ENCODE results near the gene ICAM3. TPM values are rescaled to one million over a fixed set of nuclear protein-coding genes. Genes with fewer than 3 reads are reported as not detected.

Gene ICAM3
- total RNA-seq, 2 donors from 2014 or later = 27.2 to 31.8 TPM

- Histone ChIP-seq H3K36me3 (peaks cover 4% of the 10 kb centered on the region), H3K27me3 (no peaks in the 10 kb centered on the region), H3K4me3 (no peak overlapping the region), H3K9me3 (no peaks in the 10 kb centered on the region), H3K4me1 (peaks cover 7% of the 10 kb centered on the region), H3K9ac (ENCODE audit: low read depth in 2 of 2, low read length in 2 of 2) (peak overlapping the region; percentile 50 to 89), H3K27ac (peak overlapping the region; percentile 84)
- DNase-seq = peak; percentile 88
- intact Hi-C loops (cut with DNase I) = no loop called here
- no peak for TF ChIP-seq CTCF (IDR thresholded peaks at IDR 0.05)
These were observed 18.0 kb downstream of the ICAM3 start for GRCh38 chr19:10321417-10321797.

DNA sequence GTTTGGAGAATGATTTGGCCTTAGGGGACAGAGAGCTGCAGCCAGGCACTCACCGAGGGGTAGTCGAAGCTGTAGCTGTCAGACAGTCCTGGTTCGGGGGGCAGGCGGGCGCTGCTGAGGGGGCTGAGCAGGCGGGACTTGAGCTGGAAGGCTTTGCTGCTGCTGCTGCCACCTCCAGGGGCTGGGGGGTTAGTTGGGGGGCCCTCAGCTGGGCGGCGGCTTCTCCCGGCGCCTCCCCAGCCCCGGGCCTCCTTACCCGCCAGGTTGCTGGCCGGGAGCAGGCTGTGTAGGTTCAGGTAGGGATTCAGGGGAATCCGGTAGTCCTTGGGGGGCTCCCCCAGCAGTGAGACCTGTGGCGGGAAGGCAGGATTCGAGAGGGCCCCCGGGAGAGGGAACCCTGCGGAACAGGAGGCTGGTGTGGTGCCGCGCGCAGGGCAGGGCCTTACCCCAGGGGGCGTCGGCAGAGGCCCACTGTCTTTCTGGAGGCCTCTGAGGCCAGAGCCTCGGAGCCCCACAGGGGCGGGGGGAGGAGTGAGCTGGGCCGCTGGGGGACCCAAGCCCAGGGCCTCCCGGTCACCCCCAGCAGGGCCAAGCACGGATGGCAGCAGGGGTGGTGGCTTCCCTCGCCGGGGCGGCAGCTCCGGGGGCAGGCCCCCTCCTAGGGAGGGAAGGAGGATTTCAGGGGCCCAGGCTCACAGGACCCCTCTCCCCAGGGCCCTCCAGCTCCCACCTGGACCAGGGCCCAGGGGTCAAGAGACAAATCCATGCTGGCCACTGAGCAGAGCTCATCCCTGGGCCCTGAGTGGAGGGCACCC, 18.6 kb downstream of the ICAM3 start:
- peaks cover 7% of the 10 kb centered on the region for H3K4me1 ChIP-seq
- peak overlapping the region; percentile 50 to 89 for H3K9ac ChIP-seq (ENCODE audit: low read depth in 2 of 2, low read length in 2 of 2)
- peak overlapping the region; percentile 84 for H3K27ac ChIP-seq
- intact Hi-C loops (cut with DNase I) = no loop called here
- peaks cover 4% of the 10 kb centered on the region for H3K36me3 ChIP-seq
- no peak for DNase-seq
- no peak for TF ChIP-seq CTCF (IDR thresholded peaks at IDR 0.05)
- H3K4me3 ChIP-seq = no peak overlapping the region
- H3K27me3 ChIP-seq = no peaks in the 10 kb centered on the region
- no peaks in the 10 kb centered on the region for H3K9me3 ChIP-seq

GRCh38 chr19:10318807-10319682, 20.4 kb downstream of the ICAM3 start:
- no peaks in the 10 kb centered on the region for H3K27me3 ChIP-seq
- intact Hi-C loops (cut with DNase I) = no loop called here
- H3K9me3 ChIP-seq = no peaks in the 10 kb centered on the region
- H3K9ac ChIP-seq (ENCODE audit: low read depth in 2 of 2, low read length in 2 of 2) = no peak overlapping the region
- no peak for DNase-seq
- H3K36me3 ChIP-seq = peaks cover 4% of the 10 kb centered on the region
- H3K27ac ChIP-seq = no peak overlapping the region
- H3K4me1 ChIP-seq = peaks cover 7% of the 10 kb centered on the region
- no peak overlapping the region for H3K4me3 ChIP-seq
- no peak for TF ChIP-seq CTCF (IDR thresholded peaks at IDR 0.05)

- intact Hi-C loops (cut with DNase I) = no loop called here
- Histone ChIP-seq H3K9ac (ENCODE audit: low read depth in 2 of 2, low read length in 2 of 2) (no peak overlapping the region), H3K4me3 (no peak overlapping the region), H3K27me3 (no peaks in the 10 kb centered on the region), H3K36me3 (peaks cover 4% of the 10 kb centered on the region), H3K9me3 (no peaks in the 10 kb centered on the region), H3K27ac (no peak overlapping the region), H3K4me1 (peaks cover 7% of the 10 kb centered on the region)
- TF ChIP-seq CTCF (IDR thresholded peaks at IDR 0.05) = no peak
- DNase-seq = no peak
These were observed 21.5 kb downstream of the ICAM3 start for GRCh38 chr19:10317857-10318462.

- Histone ChIP-seq H3K9me3 (no peaks in the 10 kb centered on the region), H3K9ac (ENCODE audit: low read depth in 2 of 2, low read length in 2 of 2) (no peak overlapping the region), H3K4me3 (no peak overlapping the region), H3K27ac (no peak overlapping the region), H3K27me3 (no peaks in the 10 kb centered on the region), H3K4me1 (peaks cover 7% of the 10 kb centered on the region), H3K36me3 (peaks cover 4% of the 10 kb centered on the region)
- DNase-seq = no peak
- no peak for TF ChIP-seq CTCF (IDR thresholded peaks at IDR 0.05)
- intact Hi-C loops (cut with DNase I) = no loop called here
These were observed 22.2 kb downstream of the ICAM3 start for GRCh38 chr19:10317045-10317856.

Data from colonic mucosa (tissue), 4 donors.